IMR-90 (cell line): ENCODE results near the gene VPS39. TPM values are rescaled to one million over a fixed set of nuclear protein-coding genes. Genes with fewer than 3 reads are reported as not detected.

Source experiments
- ATAC-seq: fragments of 200-7000 bp; cut with Tn5 transposase; 2 replicates; pipeline ENCODE4 v1.9.1; 2020; ENCODE audit warnings: low read depth, mild to moderate bottlenecking, moderate library complexity
- BruUV-seq: library from RNA; stranded (reverse); fragments of 400-500 nt; replicated peaks from 2 replicates; lab custom pipeline; 2021; lab: Mats Ljungman, UMichigan
- CTCF ChIA-PET: fragments of 300-600 bp; formaldehyde crosslinking; extraction: SDS; loops from one replicate; lab custom pipeline; 2021; ENCODE audit warnings: antibody characterized with exemption; lab: Yijun Ruan, JAX
- POLR2A ChIA-PET: fragments of 300-600 bp; sonication (Branson Sonifier 250); formaldehyde crosslinking; loops from one replicate; lab custom pipeline; 2022; ENCODE audit warnings: antibody characterized with exemption; ENCODE audit not compliant: unreplicated experiment; lab: Charles Lee
- DNase-seq: peaks from one replicate; pipeline ENCODE4 v3.0.0; 2013
- H2AFZ ChIP-seq: replicated peaks from 2 replicates; pipeline ENCODE3; 2013; ENCODE audit warnings: low read length, mild to moderate bottlenecking; ENCODE audit not compliant: poor library complexity
- H2AK5ac ChIP-seq: 2 replicates; pipeline ENCODE4 v1.6.1; 2013; ENCODE audit warnings: low read depth, low read length, inconsistent platforms
- H2AK9ac ChIP-seq: replicated peaks from 2 replicates; pipeline ENCODE3; 2013; ENCODE audit warnings: mild to moderate bottlenecking, low read depth, low read length, moderate library complexity; ENCODE audit not compliant: poor library complexity
- H2BK120ac ChIP-seq: 2 replicates; pipeline ENCODE4 v1.6.1; 2013; ENCODE audit warnings: low read depth, low read length, inconsistent platforms
- H2BK15ac ChIP-seq: 3 replicates; pipeline ENCODE4 v1.6.1; 2013; ENCODE audit warnings: low read depth, low read length, inconsistent platforms
- H2BK20ac ChIP-seq: 2 replicates; pipeline ENCODE4 v1.6.1; 2013; ENCODE audit warnings: low read depth, mild to moderate bottlenecking, inconsistent platforms, low read length, moderate library complexity
- H2BK5ac ChIP-seq: 2 replicates; pipeline ENCODE4 v1.6.1; 2013; ENCODE audit warnings: mild to moderate bottlenecking, low read depth, low read length, inconsistent platforms; ENCODE audit not compliant: poor library complexity, severe bottlenecking
- H3K14ac ChIP-seq: replicated peaks from 2 replicates; pipeline ENCODE4 v1.6.1; 2013; ENCODE audit warnings: low read depth, low read length, inconsistent platforms
- H3K18ac ChIP-seq: 2 replicates; pipeline ENCODE4 v1.6.1; 2013; ENCODE audit warnings: low read depth, low read length, control low read depth
- H3K23ac ChIP-seq: 2 replicates; pipeline ENCODE4 v1.6.1; 2013; ENCODE audit warnings: low read depth, low read length, inconsistent platforms
- H3K27ac ChIP-seq: 2 replicates; pipeline ENCODE4 v1.5.1; 2013; ENCODE audit warnings: mild to moderate bottlenecking, control low read depth, low read length; ENCODE audit not compliant: insufficient read depth
- H3K27me3 ChIP-seq: 2 replicates; pipeline ENCODE4 v1.6.1; 2013; ENCODE audit warnings: low read length; ENCODE audit not compliant: control insufficient read depth, insufficient read depth
- H3K36me3 ChIP-seq: 2 replicates; pipeline ENCODE4 v1.6.1; 2013; ENCODE audit warnings: low read length, mixed read lengths; ENCODE audit not compliant: control insufficient read depth, insufficient read depth
- H3K4ac ChIP-seq: 2 replicates; pipeline ENCODE4 v1.6.1; 2013; ENCODE audit warnings: low read depth, low read length, inconsistent platforms
- H3K4me1 ChIP-seq: 2 replicates; pipeline ENCODE4 v1.6.1; 2013; ENCODE audit warnings: low read length, mixed read lengths; ENCODE audit not compliant: control insufficient read depth, insufficient read depth
- H3K4me2 ChIP-seq: 2 replicates; pipeline ENCODE4 v1.6.1; 2013; ENCODE audit warnings: low read depth, mild to moderate bottlenecking, control low read depth, low read length, moderate library complexity
- H3K4me3 ChIP-seq: 2 replicates; pipeline ENCODE4 v1.5.1; 2013; ENCODE audit warnings: low read depth, mild to moderate bottlenecking, control low read depth, low read length, moderate library complexity; ENCODE audit not compliant: insufficient read depth
- H3K56ac ChIP-seq: 2 replicates; pipeline ENCODE4 v1.6.1; 2013; ENCODE audit warnings: low read length, inconsistent platforms; ENCODE audit not compliant: insufficient read depth; ENCODE audit errors: extremely low read depth
- H3K79me1 ChIP-seq, 2 experiments: 2 replicates each; pipeline ENCODE4 v1.6.1; 2013; ENCODE audit warnings: low read length in 2 of 2, inconsistent platforms in 1 of 2, low read depth in 1 of 2
- H3K9ac ChIP-seq: 2 replicates; pipeline ENCODE4 v1.6.1; 2013; ENCODE audit warnings: low read depth, low read length, control low read depth
- H3K9me1 ChIP-seq: 2 replicates; pipeline ENCODE4 v1.6.1; 2013; ENCODE audit warnings: low read length, inconsistent platforms; ENCODE audit not compliant: insufficient read depth
- H3K9me3 ChIP-seq: 2 replicates; pipeline ENCODE4 v1.6.1; 2013; ENCODE audit warnings: low read length; ENCODE audit not compliant: control insufficient read depth, insufficient read depth
- H4K20me1 ChIP-seq: 2 replicates; pipeline ENCODE4 v1.6.1; 2013; ENCODE audit warnings: low read length, inconsistent platforms; ENCODE audit not compliant: insufficient read depth
- H4K5ac ChIP-seq: 2 replicates; pipeline ENCODE4 v1.6.1; 2013; ENCODE audit warnings: mild to moderate bottlenecking, low read depth, low read length, control low read depth
- H4K8ac ChIP-seq, 2 experiments: 2 replicates each; pipeline ENCODE4 v1.6.1; 2013; ENCODE audit warnings: low read depth in 2 of 2, low read length in 2 of 2, control low read depth in 1 of 2, inconsistent platforms in 1 of 2
- H4K91ac ChIP-seq: 2 replicates; pipeline ENCODE4 v1.6.1; 2013; ENCODE audit warnings: low read depth, low read length, inconsistent platforms; ENCODE audit not compliant: insufficient read depth
- CEBPB ChIP-seq: IDR thresholded peaks from 2 replicates; pipeline ENCODE4 v1.6.1; 2012; ENCODE audit warnings: low read depth, low read length, improper control_type of control experiment
- FOS ChIP-seq: fragments of 150-350 bp; IDR thresholded peaks from 2 replicates; pipeline ENCODE4 v1.6.1; 2016; ENCODE audit warnings: low read depth, low read length
- NFE2L2 ChIP-seq: fragments of 150-350 bp; IDR thresholded peaks from 2 replicates; pipeline ENCODE4 v1.6.1; 2016; ENCODE audit warnings: low read depth, mild to moderate bottlenecking, low read length
- POLR2A ChIP-seq: IDR thresholded peaks from 2 replicates; pipeline ENCODE4 v1.6.1; 2012; ENCODE audit warnings: mild to moderate bottlenecking, low read depth, low read length
- RFX5 ChIP-seq: IDR thresholded peaks from 2 replicates; pipeline ENCODE4 v1.8.0; 2012; ENCODE audit warnings: low read depth, mild to moderate bottlenecking, low read length, moderate library complexity
- WGBS, 2 experiments: methylation state at CpG; one replicate each; pipeline versions ENCODE4 v1.1.5 to v1.1.7; 2013; ENCODE audit warnings: missing lambda C conversion rate in 2 of 2; ENCODE audit not compliant: insufficient read length in 1 of 2; ENCODE audit errors: extremely low coverage in 2 of 2; 5-methylcytosine and 5-hydroxymethylcytosine counted together
- dilution Hi-C: fragments of 300-500 bp; cut with HindIII; formaldehyde crosslinking; loops from one replicate; pipeline ENCODE4 v1.14.3; 2018; ENCODE audit warnings: low sequenced_read_pairs; ENCODE audit not compliant: unreplicated experiment
- in situ Hi-C: fragments of 300-500 bp; cut with MboI; formaldehyde crosslinking; loops from 3 replicates; pipeline ENCODE4 v1.14.3; 2019; ENCODE audit warnings: low sequenced_read_pairs, inconsistent platforms, mixed read lengths
- intact Hi-C: fragments of 100-400 bp; cut with micrococcal nuclease; formaldehyde crosslinking; loops from 2 replicates; pipeline ENCODE4 v1.10.0; 2022
- polyA plus RNA-seq, 3 experiments: library from polyadenylated mRNA; depleted of rRNA; stranded (reverse); fragments of >200 nt; gene quantifications; 2 replicates each; pipeline ENCODE4 v1.2.3, GENCODE V29; 2012; ENCODE audit warnings: low replicate concordance in 1 of 3
- total RNA-seq: library from RNA; depleted of rRNA; stranded (reverse); fragments of >200 nt; gene quantifications from 2 replicates; pipeline ENCODE4 v1.2.3, GENCODE V29; 2012

VPS39 gene
- total and polyA plus RNA-seq, 2 of the 4 experiments (the other 2 are of a cell fraction) = 49.7 to 52.2 TPM

DNA sequence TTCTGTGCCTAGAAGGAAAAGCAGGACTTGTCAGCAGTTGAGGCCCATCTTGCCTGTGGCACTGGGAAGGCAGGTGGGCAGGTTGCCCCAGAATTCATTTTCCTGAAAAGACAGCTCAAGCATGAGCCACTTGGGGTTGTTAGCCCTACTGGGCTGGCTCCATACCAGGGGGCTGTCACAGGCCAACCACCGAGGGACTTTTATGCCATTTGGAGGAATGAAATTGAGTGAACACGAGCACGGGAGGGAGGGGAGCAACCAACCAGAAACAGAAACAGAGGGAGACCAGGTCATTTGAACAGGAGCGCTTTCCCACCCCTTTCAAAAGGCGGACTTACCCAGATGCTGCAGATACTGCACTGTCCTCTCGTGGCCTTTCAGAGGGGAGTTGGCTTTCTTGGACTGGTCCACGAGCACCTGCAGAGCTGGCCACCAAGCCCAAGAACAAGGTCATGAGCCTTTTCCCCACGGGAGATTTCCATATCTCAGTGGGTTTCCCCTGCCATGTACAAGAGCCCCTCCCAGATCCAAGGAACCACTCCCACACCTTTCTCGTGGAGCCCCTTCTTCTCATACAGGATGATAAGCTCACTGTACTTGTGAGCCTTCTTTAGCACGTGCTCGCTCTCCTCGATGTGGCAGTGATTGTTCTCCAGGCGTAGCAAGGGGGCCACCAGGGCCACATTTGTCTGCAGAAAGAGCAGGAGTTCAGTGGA, 41.7 kb downstream of the VPS39 start:
- H3K14ac ChIP-seq = no peak overlapping the region
- H2BK5ac ChIP-seq = no peak overlapping the region
- no peak overlapping the region for H2AK5ac ChIP-seq
- ChIA-PET CTCF (no interaction called here), POLR2A (no interaction called here)
- no peak overlapping the region for H2AFZ ChIP-seq
- H3K36me3 ChIP-seq = peaks cover 71% of the 10 kb centered on the region
- H3K23ac ChIP-seq = no peak overlapping the region
- no peaks in the 10 kb centered on the region for H3K9me3 ChIP-seq
- dilution Hi-C loops = no loop called here
- 0 out of 2 replicates have a peak, but pooled peaks cover 7% of the 10 kb centered on the region for H3K9me1 ChIP-seq
- H3K27me3 ChIP-seq = no peaks in the 10 kb centered on the region
- no peak overlapping the region for H2BK120ac ChIP-seq
- TF ChIP-seq FOS (no peak), RFX5 (no peak), NFE2L2 (no peak), CEBPB (no peak), POLR2A (no peak)
- H2BK20ac ChIP-seq = no peak overlapping the region
- intact Hi-C loops = no loop called here
- H4K91ac ChIP-seq = no peak overlapping the region
- no peak overlapping the region for H3K27ac ChIP-seq
- H3K4me3 ChIP-seq = no peak overlapping the region
- H3K56ac ChIP-seq = no peak overlapping the region
- H4K20me1 ChIP-seq = no peaks in the 10 kb centered on the region; the same call in 1 of the 2 replicates
- H3K18ac ChIP-seq = no peak overlapping the region
- no peak overlapping the region for H3K4me2 ChIP-seq
- H4K5ac ChIP-seq = no peak overlapping the region
- DNase-seq (no peak), ATAC-seq (no peak)
- H2BK15ac ChIP-seq = no peak overlapping the region
- BruUV-seq = no TSS peak
- H3K4me1 ChIP-seq = no peaks in the 10 kb centered on the region
- 86% methylated on average over 1 of the region's 13 CpGs; no CpG with 5 or more reads in 1 of the 2 experiments for WGBS, 2 experiments
- no peak overlapping the region for H3K9ac ChIP-seq
- peaks cover 0 to 10% of the 10 kb centered on the region in 2 experiments; a peak in 2 of 4 replicates for H3K79me1 ChIP-seq
- H3K4ac ChIP-seq = no peak overlapping the region
- no peak overlapping the region for H4K8ac ChIP-seq
- in situ Hi-C loops = no loop called here
- no peak overlapping the region for H2AK9ac ChIP-seq
